ENCODE data around the gene IPCEF1. TPM values are rescaled to one million over a fixed set of nuclear protein-coding genes. Genes with fewer than 3 reads are reported as not detected.
A peak's percentile ranks its signal among the peaks of the same experiment; 100 is the strongest.

Gene IPCEF1
- total RNA-seq, 5 donors from 2014 or later (not counting 1 experiment from before 2014, with no cell fraction given): 57.6 to 132 (median 69.4) TPM

DNA sequence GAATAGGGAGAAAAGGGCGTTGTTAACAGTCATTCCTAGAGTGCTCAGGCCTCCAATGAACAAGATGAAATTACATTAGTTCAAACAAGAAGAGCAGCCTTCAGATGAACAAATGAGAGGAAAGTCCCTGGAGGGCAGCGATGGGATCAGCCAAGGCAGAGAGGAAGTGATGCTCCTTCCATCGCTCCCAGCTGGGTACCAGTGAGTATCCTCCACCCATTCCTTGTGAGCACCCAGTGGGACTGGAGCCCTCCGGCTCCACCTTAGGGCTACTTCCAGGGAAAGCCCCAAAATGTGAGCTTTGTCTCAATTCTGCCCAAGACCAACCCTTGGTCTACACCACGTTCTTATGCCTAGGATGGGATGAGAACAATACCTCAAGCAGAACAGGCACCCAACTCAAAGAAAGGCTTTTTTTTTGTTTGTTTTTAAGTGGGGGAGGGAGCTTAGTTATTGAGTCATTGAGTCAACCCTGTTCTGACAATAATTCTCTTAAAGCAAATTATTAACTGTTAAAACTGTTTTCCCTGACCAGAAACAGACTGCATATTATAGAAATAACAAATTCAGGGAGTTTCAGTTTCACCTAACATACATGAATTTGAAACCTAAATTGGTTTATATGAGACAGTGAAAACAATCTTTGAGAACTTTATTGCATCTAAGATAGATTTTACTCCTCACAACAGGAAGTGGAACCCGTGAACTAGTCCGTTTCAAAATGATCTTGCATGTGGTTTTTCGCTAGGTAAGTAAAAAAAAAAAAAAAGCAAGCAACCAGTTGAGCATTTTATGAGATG is 106.9 kb downstream of the IPCEF1 start:
- no peaks in the 10 kb centered on the region for H3K27me3 Mint-ChIP-seq
- DNase-seq: peak in 11 of 35 experiments; percentile 13 to 80 (median 34)
- POLR2A ChIA-PET: interaction anchor here (0.5 to 1.4 kb wide), 7 partner anchors 11 to 1169 kb away, joined by 3 to 6 read pairs (median 4); no protein-coding TSS in a partner anchor
- Histone ChIP-seq H3K4me1 (ENCODE audit: control insufficient read depth in 1 of 2, extremely low read depth in 1 of 2, insufficient read depth in 2 of 2, low read length in 2 of 2) (peaks cover 33 to 49% of the 10 kb centered on the region in 2 experiments), H3K4me3 (ENCODE audit: control insufficient read depth in 1 of 2, extremely low read depth in 1 of 2, low read length in 1 of 2) (peak overlapping the region; percentile 28 to 46), H3K27ac (ENCODE audit: low read length) (peak overlapping the region; percentile 88), H3K27me3 (replicated peaks in 1 of 2; ENCODE audit: control insufficient read depth in 2 of 2, extremely low read depth in 1 of 2, insufficient read depth in 2 of 2, low read length in 1 of 2) (no peaks in the 10 kb centered on the region), H3K9me3 (no peaks in the 10 kb centered on the region), H3K36me3 (ENCODE audit: control insufficient read depth in 2 of 2, extremely low read depth in 1 of 2, insufficient read depth in 1 of 2, low read length in 1 of 2) (no peaks in the 10 kb centered on the region)
- peak; percentile 67 to 73 (median 69) for ATAC-seq (replicated peaks in 1 of 4)
- H3K27ac Mint-ChIP-seq: peak overlapping the region; percentile 95 to 99
- peaks cover 63 to 92% (median 75%) of the 10 kb centered on the region in 3 donors for H3K4me1 Mint-ChIP-seq
- WGBS (ENCODE audit: insufficient coverage): 11% methylated on average over 3 of the region's 8 CpGs
- H3K36me3 Mint-ChIP-seq: peaks cover 19% of the 10 kb centered on the region
- peak overlapping the region; percentile 69 to 77 (median 70) for H3K4me3 Mint-ChIP-seq
- peaks cover 0 to 7% (median 3%) of the 10 kb centered on the region in 3 donors for H3K9me3 Mint-ChIP-seq
- CTCF ChIA-PET: interaction anchor here (0.6 to 5.0 kb wide), 5 partner anchors 18 to 858 kb away, joined by 4 to 38 read pairs (median 26); no protein-coding TSS in a partner anchor

DNA sequence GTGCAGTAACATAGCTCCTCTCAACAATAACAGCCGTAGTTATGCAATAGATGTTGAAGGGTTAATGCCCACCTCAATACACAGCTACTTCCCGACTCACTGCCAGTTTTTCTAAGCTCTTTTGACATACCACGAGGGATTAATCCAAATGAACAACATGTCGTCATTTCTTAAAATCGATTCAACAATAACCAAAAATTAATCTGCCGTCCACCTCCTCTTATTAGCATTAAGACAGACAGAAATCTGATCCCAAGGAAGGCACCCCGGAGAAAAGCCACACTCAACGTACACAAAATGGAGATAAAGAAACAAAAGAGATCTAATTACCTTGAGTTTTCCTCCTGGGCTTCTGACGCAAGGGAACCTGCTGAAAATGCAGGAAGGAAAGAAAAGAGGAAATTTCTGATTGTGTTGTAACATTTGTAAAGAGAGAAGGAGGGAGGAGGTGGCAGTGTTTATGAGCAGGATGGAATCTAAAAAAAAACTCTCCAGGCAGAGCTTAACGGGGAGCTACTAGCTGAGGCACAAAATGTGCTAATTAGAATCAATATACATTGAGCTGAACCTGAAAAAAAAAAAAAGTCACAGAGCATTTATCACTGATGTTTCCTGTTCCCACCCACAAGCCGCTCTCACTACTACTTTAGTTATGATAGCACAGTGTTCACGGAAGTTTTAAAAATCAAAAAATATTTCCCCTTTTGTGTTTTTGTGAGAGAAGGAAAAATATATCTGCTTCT is 109.3 kb downstream of the IPCEF1 start:
- 6% methylated on average over 3 of the region's 12 CpGs for WGBS (ENCODE audit: insufficient coverage)
- no peaks in the 10 kb centered on the region for H3K27me3 ChIP-seq (replicated peaks in 1 of 2; ENCODE audit: control insufficient read depth in 2 of 2, extremely low read depth in 1 of 2, insufficient read depth in 2 of 2, low read length in 1 of 2)
- peak overlapping the region; percentile 92 to 96 (median 93) for H3K4me3 Mint-ChIP-seq
- H3K27ac Mint-ChIP-seq: peak overlapping the region; percentile 93 to 97
- DNase-seq (peak in 19 of 35 experiments; percentile 15 to 66 (median 33)), ATAC-seq (replicated peaks in 1 of 4) (peak; percentile 43 to 56 (median 52))
- ChIA-PET CTCF (interaction anchor here (0.5 to 5.0 kb wide), 17 partner anchors 8 to 93 kb away, joined by 3 to 38 read pairs (median 5); no protein-coding TSS in a partner anchor), POLR2A (interaction anchor here (0.5 to 1.5 kb wide), 14 partner anchors 10 to 600 kb away, joined by 3 to 4 read pairs (median 3); no protein-coding TSS in a partner anchor)
- H3K36me3 ChIP-seq (ENCODE audit: control insufficient read depth in 2 of 2, extremely low read depth in 1 of 2, insufficient read depth in 1 of 2, low read length in 1 of 2): peaks cover 0 to 12% of the 10 kb centered on the region in 2 donors
- H3K9me3 ChIP-seq: no peaks in the 10 kb centered on the region
- H3K27ac ChIP-seq (ENCODE audit: low read length): peak overlapping the region; percentile 88
- peaks cover 70 to 95% (median 84%) of the 10 kb centered on the region in 3 donors for H3K4me1 Mint-ChIP-seq
- peaks cover 48 to 64% of the 10 kb centered on the region in 2 experiments for H3K4me1 ChIP-seq (ENCODE audit: control insufficient read depth in 1 of 2, extremely low read depth in 1 of 2, insufficient read depth in 2 of 2, low read length in 2 of 2)
- peaks cover 33% of the 10 kb centered on the region for H3K36me3 Mint-ChIP-seq
- peak overlapping the region; percentile 51 to 77 for H3K4me3 ChIP-seq (ENCODE audit: control insufficient read depth in 1 of 2, extremely low read depth in 1 of 2, low read length in 1 of 2)
- no peaks in the 10 kb centered on the region for H3K27me3 Mint-ChIP-seq
- peaks cover 0 to 6% (median 6%) of the 10 kb centered on the region in 3 donors for H3K9me3 Mint-ChIP-seq

DNA sequence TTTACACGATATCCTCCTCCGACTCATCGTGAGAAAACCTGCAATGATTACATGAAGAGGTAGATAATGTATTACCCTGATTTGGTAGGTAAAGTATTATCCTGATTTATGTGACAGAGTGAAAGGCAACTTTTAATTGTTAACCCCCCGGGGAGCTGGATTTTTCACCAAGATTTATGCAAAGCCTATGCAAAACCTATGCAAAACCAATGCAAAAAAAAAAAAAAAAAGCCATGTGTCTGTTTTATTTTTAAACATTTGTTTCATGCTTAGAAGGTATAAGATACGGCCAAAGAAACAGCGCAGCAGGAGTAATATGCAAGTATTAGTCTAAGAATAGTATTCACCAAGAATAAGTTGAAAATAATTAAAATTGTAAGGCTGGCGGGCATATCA is 109.9 kb downstream of the IPCEF1 start:
- H3K4me1 ChIP-seq (ENCODE audit: control insufficient read depth in 1 of 2, extremely low read depth in 1 of 2, insufficient read depth in 2 of 2, low read length in 2 of 2): peaks cover 49 to 62% of the 10 kb centered on the region in 2 experiments
- ChIA-PET POLR2A (interaction anchor here (0.6 to 1.5 kb wide), 8 partner anchors 10 to 89 kb away, joined by 3 to 11 read pairs (median 3); no protein-coding TSS in a partner anchor), CTCF (interaction anchor here in 1 of 2 donors (0.5 to 5.0 kb wide), 8 partner anchors 9 to 89 kb away, joined by 3 to 38 read pairs (median 7); no protein-coding TSS in a partner anchor)
- peaks cover 0 to 6% (median 6%) of the 10 kb centered on the region in 3 donors for H3K9me3 Mint-ChIP-seq
- H3K27ac ChIP-seq (ENCODE audit: low read length): peak overlapping the region; percentile 88
- H3K4me3 ChIP-seq (ENCODE audit: control insufficient read depth in 1 of 2, extremely low read depth in 1 of 2, low read length in 1 of 2): peak overlapping the region; percentile 51 to 77
- peaks cover 70 to 95% (median 84%) of the 10 kb centered on the region in 3 donors for H3K4me1 Mint-ChIP-seq
- no peaks in the 10 kb centered on the region for H3K27me3 Mint-ChIP-seq
- H3K36me3 ChIP-seq (ENCODE audit: control insufficient read depth in 2 of 2, extremely low read depth in 1 of 2, insufficient read depth in 1 of 2, low read length in 1 of 2): peaks cover 0 to 18% of the 10 kb centered on the region in 2 donors
- H3K27ac Mint-ChIP-seq: peak overlapping the region; percentile 93 to 97
- WGBS (ENCODE audit: insufficient coverage): no CpG with 5 or more reads among the region's 7 CpGs
- H3K27me3 ChIP-seq (replicated peaks in 1 of 2; ENCODE audit: control insufficient read depth in 2 of 2, extremely low read depth in 1 of 2, insufficient read depth in 2 of 2, low read length in 1 of 2): no peaks in the 10 kb centered on the region
- peaks cover 34% of the 10 kb centered on the region for H3K36me3 Mint-ChIP-seq
- ATAC-seq (replicated peaks in 1 of 4) (no peak), DNase-seq (no peak)
- H3K9me3 ChIP-seq: no peaks in the 10 kb centered on the region
- H3K4me3 Mint-ChIP-seq: peak overlapping the region; percentile 92 to 96 (median 93)

DNA sequence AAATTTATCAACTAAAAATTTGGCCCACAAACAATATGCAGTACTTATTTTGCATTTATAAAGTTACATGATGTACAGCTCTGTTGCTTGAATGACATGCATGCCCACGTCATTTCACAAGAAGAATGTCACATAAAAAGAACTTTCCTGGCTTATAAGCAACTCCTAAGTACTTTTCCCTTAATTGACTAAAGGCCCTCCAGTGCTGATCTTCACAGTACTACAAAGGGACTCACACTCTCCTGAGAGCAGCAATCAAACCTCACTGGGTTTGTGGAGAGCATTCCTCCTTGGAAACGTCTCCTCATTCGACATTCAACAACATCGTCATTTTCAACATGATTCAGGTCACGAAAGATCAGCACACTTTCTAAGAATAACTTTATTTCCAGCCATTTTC is 111.1 kb downstream of the IPCEF1 start:
- Histone ChIP-seq H3K36me3 (ENCODE audit: control insufficient read depth in 2 of 2, extremely low read depth in 1 of 2, insufficient read depth in 1 of 2, low read length in 1 of 2) (peaks cover 0 to 23% of the 10 kb centered on the region in 2 donors), H3K27me3 (replicated peaks in 1 of 2; ENCODE audit: control insufficient read depth in 2 of 2, extremely low read depth in 1 of 2, insufficient read depth in 2 of 2, low read length in 1 of 2) (no peaks in the 10 kb centered on the region), H3K4me3 (ENCODE audit: control insufficient read depth in 1 of 2, extremely low read depth in 1 of 2, low read length in 1 of 2) (peak overlapping the region; percentile 51 to 77), H3K4me1 (ENCODE audit: control insufficient read depth in 1 of 2, extremely low read depth in 1 of 2, insufficient read depth in 2 of 2, low read length in 2 of 2) (peaks cover 50 to 53% of the 10 kb centered on the region in 2 experiments), H3K9me3 (no peaks in the 10 kb centered on the region), H3K27ac (ENCODE audit: low read length) (peak overlapping the region; percentile 88)
- POLR2A ChIA-PET: interaction anchor here (0.6 to 1.5 kb wide), 3 partner anchors 11 to 25 kb away, joined by 3 to 4 read pairs (median 4); no protein-coding TSS in a partner anchor
- Mint-ChIP-seq H3K9me3 (peaks cover 0 to 6% (median 6%) of the 10 kb centered on the region in 3 donors), H3K36me3 (peaks cover 41% of the 10 kb centered on the region), H3K4me1 (peaks cover 70 to 97% (median 84%) of the 10 kb centered on the region in 3 donors), H3K4me3 (peak overlapping the region; percentile 92 to 96 (median 93)), H3K27me3 (no peaks in the 10 kb centered on the region), H3K27ac (peak overlapping the region; percentile 93 to 97)
- 0% methylated on average over 5 of the region's 5 CpGs for WGBS (ENCODE audit: insufficient coverage)
- CTCF ChIA-PET: interaction anchor here (0.6 to 5.0 kb wide), 9 partner anchors 9 to 1193 kb away, joined by 3 to 29 read pairs (median 3); no protein-coding TSS in a partner anchor
- ATAC-seq (replicated peaks in 1 of 4): peak in 1 of 4 experiments; percentile 20
- peak in 3 of 35 experiments; percentile 16 to 48 (median 40) for DNase-seq

DNA sequence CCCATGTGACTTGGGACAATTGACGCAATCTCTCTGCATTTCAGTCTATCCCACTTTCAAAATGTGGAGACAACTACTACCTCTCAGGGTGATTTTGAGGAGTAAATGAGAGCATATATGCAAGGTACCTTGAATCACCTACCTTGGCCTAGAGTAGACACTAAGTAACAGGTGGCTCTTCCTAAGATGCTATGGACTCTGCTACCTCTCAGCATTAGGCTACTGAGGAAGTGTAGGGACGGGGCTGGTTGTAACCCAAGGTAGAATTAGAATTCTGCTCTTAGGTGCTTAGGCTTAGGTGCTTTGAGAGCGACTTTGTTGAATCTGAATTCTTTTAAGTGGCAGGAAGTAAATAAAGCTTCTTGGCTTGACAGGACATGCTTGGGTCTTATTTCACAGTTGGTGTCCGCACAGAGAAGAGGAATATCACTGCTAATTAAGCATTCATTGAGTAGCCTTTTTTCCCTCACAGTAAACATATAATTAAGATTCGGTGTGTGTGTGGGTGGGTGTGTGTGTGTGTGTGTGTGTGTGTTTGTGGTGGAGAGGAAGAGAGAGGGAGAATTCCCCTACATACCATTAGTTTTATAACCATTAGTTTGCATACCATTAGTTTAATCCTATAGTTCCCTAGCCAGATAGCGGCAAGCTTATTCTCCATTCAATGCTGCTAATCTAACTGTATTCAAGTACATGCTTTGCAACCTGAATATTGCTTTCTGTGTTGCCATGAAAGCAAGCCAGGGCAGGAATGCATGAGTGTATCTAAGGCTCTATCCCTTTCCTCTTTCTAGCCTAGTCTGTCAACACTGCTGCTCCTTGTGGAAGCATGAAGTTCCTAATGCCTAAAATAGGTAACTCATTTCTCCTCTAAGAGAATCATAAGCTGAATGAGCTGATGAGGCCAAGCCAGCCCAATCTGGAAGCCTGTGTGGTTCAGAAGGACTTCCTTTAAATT is 112.5 kb downstream of the IPCEF1 start:
- Mint-ChIP-seq H3K27me3 (no peaks in the 10 kb centered on the region), H3K4me3 (peak overlapping the region; percentile 92 to 96 (median 93)), H3K4me1 (peaks cover 70 to 95% (median 83%) of the 10 kb centered on the region in 3 donors), H3K36me3 (peaks cover 44% of the 10 kb centered on the region), H3K27ac (peak overlapping the region; percentile 93 to 97), H3K9me3 (peaks cover 0 to 6% (median 6%) of the 10 kb centered on the region in 3 donors)
- CTCF ChIA-PET: interaction anchor here (0.6 to 1.7 kb wide), 5 partner anchors 8 to 34 kb away, joined by 3 to 6 read pairs (median 3); no protein-coding TSS in a partner anchor
- WGBS (ENCODE audit: insufficient coverage): 14% methylated on average over 2 of the region's 6 CpGs
- POLR2A ChIA-PET: interaction anchor here (0.8 to 1.5 kb wide), 4 partner anchors 10 to 22 kb away, joined by 3 to 4 read pairs (median 3); no protein-coding TSS in a partner anchor
- Histone ChIP-seq H3K36me3 (ENCODE audit: control insufficient read depth in 2 of 2, extremely low read depth in 1 of 2, insufficient read depth in 1 of 2, low read length in 1 of 2) (peaks cover 0 to 23% of the 10 kb centered on the region in 2 donors), H3K27ac (ENCODE audit: low read length) (peak overlapping the region; percentile 88), H3K4me1 (ENCODE audit: control insufficient read depth in 1 of 2, extremely low read depth in 1 of 2, insufficient read depth in 2 of 2, low read length in 2 of 2) (peaks cover 46 to 49% of the 10 kb centered on the region in 2 experiments), H3K9me3 (no peaks in the 10 kb centered on the region), H3K27me3 (replicated peaks in 1 of 2; ENCODE audit: control insufficient read depth in 2 of 2, extremely low read depth in 1 of 2, insufficient read depth in 2 of 2, low read length in 1 of 2) (no peaks in the 10 kb centered on the region), H3K4me3 (ENCODE audit: control insufficient read depth in 1 of 2, extremely low read depth in 1 of 2, low read length in 1 of 2) (peak overlapping the region; percentile 51 to 77)
- peak in 1 of 4 experiments; percentile 16 for ATAC-seq (replicated peaks in 1 of 4)
- DNase-seq: no peak
